IMR-90 (cell line): ENCODE measurements around the gene CYGB.

Experiments used
- BHLHE40 ChIP-seq: fragments of 150-350 bp; IDR thresholded peaks from 2 replicates; pipeline ENCODE4 v1.6.1; 2016; ENCODE audit warnings: mild to moderate bottlenecking, low read depth, low read length
- CEBPB ChIP-seq: IDR thresholded peaks from 2 replicates; pipeline ENCODE4 v1.6.1; 2012; ENCODE audit warnings: low read depth, low read length, improper control_type of control experiment
- CHD1 ChIP-seq: IDR thresholded peaks from 2 replicates; pipeline ENCODE4 v1.6.1; 2012; ENCODE audit warnings: low read depth, low read length, improper control_type of control experiment
- CTCF ChIP-seq: conservative IDR thresholded peaks from 2 replicates; pipeline ENCODE4 v1.5.1; 2012; ENCODE audit warnings: mild to moderate bottlenecking, low read depth, low read length, improper control_type of control experiment
- ELK1 ChIP-seq: fragments of 150-350 bp; IDR thresholded peaks from 2 replicates; pipeline ENCODE4 v1.6.1; 2016; ENCODE audit warnings: low read depth, mild to moderate bottlenecking, low read length, moderate library complexity, borderline replicate concordance
- POLR2A ChIP-seq: IDR thresholded peaks from 2 replicates; pipeline ENCODE4 v1.6.1; 2012; ENCODE audit warnings: mild to moderate bottlenecking, low read depth, low read length
- RAD21 ChIP-seq: IDR thresholded peaks from 2 replicates; pipeline ENCODE4 v1.6.1; 2012; ENCODE audit warnings: low read length, improper control_type of control experiment
- RCOR1 ChIP-seq: IDR thresholded peaks from 2 replicates; pipeline ENCODE4 v1.6.1; 2012; ENCODE audit warnings: mild to moderate bottlenecking, low read length, improper control_type of control experiment; ENCODE audit not compliant: insufficient replicate concordance

DNA sequence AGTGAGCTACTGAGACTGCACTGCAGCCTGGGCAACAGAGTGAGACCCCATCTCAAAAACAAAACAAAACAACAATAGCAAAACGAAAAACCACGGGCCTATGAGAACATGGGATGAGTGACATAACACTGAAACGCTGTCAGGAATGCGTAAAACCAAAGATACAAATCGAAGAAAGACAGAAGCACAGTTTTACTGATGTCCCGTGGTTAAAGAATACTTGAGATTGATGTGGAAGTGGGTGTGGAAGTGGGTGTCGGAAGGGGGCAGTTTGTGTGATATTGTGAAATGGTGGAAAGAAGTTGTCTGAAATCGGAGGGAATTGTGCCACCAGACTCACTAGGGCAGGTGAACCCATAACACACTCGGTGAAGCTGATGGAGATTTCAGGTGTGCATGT, 38.7 kb upstream of the CYGB start:
- TF ChIP-seq CTCF (no peak), POLR2A (no peak), BHLHE40 (no peak), RAD21 (no peak), CHD1 (no peak), ELK1 (no peak), CEBPB (no peak), RCOR1 (no peak)
